ENCODE data around the gene AFF1. TPM values are rescaled to one million over a fixed set of nuclear protein-coding genes. Genes with fewer than 3 reads are reported as not detected.

Gene AFF1
- 10 to 100 TPM; 87.9 to 93.4 (median 91.7) TPM for total RNA-seq
- 63.6 TPM for total RNA-seq (2013)

GRCh38 chr4:86934771-86935565 lies at the start of gene AFF1:
TSS of gene AFF1 (plus strand) at chr4:86935011. CDS start at chr4:86948534, 13,523 bp downstream.
- ATAC-seq (peak; percentile 69 to 91 (median 85)), DNase-seq (peak; percentile 81 to 96)
- peaks cover 44 to 54% of the 10 kb centered on the region in 2 donors for H3K4me1 Mint-ChIP-seq
- no peaks in the 10 kb centered on the region for H3K36me3 ChIP-seq (ENCODE audit: control insufficient read depth, insufficient read depth, low read length)
- H3K27ac Mint-ChIP-seq: peak within 1 kb of the TSS; percentile 86 to 90
- intact Hi-C loops (cut with micrococcal nuclease): loop anchor here (1.0 to 10.0 kb wide), 5 partner anchors 71 to 1890 kb away; partner anchors contain the start of genes HERC3 and KLHL8
- no peaks in the 10 kb centered on the region for H3K9me3 Mint-ChIP-seq
- no peaks in the 10 kb centered on the region for H3K27me3 ChIP-seq (ENCODE audit: control insufficient read depth, insufficient read depth, low read length)
- H3K9me3 ChIP-seq (ENCODE audit: control insufficient read depth, insufficient read depth, low read length): no peaks in the 10 kb centered on the region
- H3K4me1 ChIP-seq (ENCODE audit: control insufficient read depth, insufficient read depth, low read length): peaks cover 28% of the 10 kb centered on the region
- H3K4me3 ChIP-seq (ENCODE audit: low read length): peak within 1 kb of the TSS; percentile 84
- H3K36me3 Mint-ChIP-seq: no peaks in the 10 kb centered on the region
- under 1% methylated on average over 97 of the region's 97 CpGs for WGBS (ENCODE audit: insufficient coverage)
- peak within 1 kb of the TSS; percentile 84 for H3K27ac ChIP-seq (ENCODE audit: low read length)
- no peaks in the 10 kb centered on the region for H3K27me3 Mint-ChIP-seq (ENCODE audit: low read depth in 2 of 2)
- TF ChIP-seq CTCF (IDR thresholded peaks at IDR 0.05): no peak
- H3K4me3 Mint-ChIP-seq: peak within 1 kb of the TSS; percentile 98

DNA sequence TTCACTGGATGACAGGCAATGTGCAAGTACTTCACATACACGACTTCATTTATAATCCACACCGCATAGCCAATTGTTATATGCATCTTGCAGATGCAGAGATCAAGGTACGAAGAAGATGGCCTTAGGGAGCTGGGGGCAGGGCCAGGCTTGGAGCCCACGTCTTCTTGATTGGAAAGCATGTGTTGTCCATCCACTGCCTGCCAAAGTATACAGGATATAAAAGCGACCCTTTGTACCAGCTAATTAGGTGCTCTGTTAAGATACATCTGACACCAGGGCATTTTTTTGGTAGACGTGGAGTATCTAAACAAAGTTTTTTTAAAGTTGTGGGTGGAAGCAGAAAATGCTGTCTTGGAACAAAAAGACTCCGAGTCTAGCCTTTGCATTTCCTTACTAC lies 44.0 kb upstream of the AFF1 start:
- no peak for TF ChIP-seq CTCF (IDR thresholded peaks at IDR 0.05)
- intact Hi-C loops (cut with micrococcal nuclease): loop anchor here (10.0 kb wide), 1 partner anchor 1806 kb away; no protein-coding TSS in a partner anchor
- Histone ChIP-seq H3K36me3 (ENCODE audit: control insufficient read depth, insufficient read depth, low read length) (no peaks in the 10 kb centered on the region), H3K27ac (ENCODE audit: low read length) (no peak overlapping the region), H3K9me3 (ENCODE audit: control insufficient read depth, insufficient read depth, low read length) (no peaks in the 10 kb centered on the region), H3K4me3 (ENCODE audit: low read length) (no peak overlapping the region), H3K27me3 (ENCODE audit: control insufficient read depth, insufficient read depth, low read length) (no peaks in the 10 kb centered on the region), H3K4me1 (ENCODE audit: control insufficient read depth, insufficient read depth, low read length) (peaks cover 8% of the 10 kb centered on the region)
- Mint-ChIP-seq H3K4me3 (peak overlapping the region; percentile 47), H3K9me3 (no peaks in the 10 kb centered on the region), H3K27me3 (ENCODE audit: low read depth in 2 of 2) (peaks cover 22 to 28% of the 10 kb centered on the region in 2 donors), H3K27ac (no peak overlapping the region), H3K36me3 (no peaks in the 10 kb centered on the region), H3K4me1 (peaks cover 0 to 4% of the 10 kb centered on the region in 2 donors)
- DNase-seq (no peak), ATAC-seq (no peak)
- WGBS (ENCODE audit: insufficient coverage): 93% methylated on average over 7 of the region's 7 CpGs

GRCh38 chr4:86891762-86892635 lies 42.8 kb upstream of the AFF1 start, which contains the start of gene C4orf36:
TSS of gene C4orf36 (minus strand) at chr4:86892422. CDS start at chr4:86891520, 902 bp downstream.
- Mint-ChIP-seq H3K9me3 (no peaks in the 10 kb centered on the region), H3K27ac (no peak within 1 kb of the TSS), H3K36me3 (no peaks in the 10 kb centered on the region), H3K4me1 (peaks cover 0 to 4% of the 10 kb centered on the region in 2 donors), H3K27me3 (ENCODE audit: low read depth in 2 of 2) (peaks cover 22 to 28% of the 10 kb centered on the region in 2 donors), H3K4me3 (peak within 1 kb of the TSS; percentile 75)
- Histone ChIP-seq H3K4me1 (ENCODE audit: control insufficient read depth, insufficient read depth, low read length) (peaks cover 8% of the 10 kb centered on the region), H3K4me3 (ENCODE audit: low read length) (no peak within 1 kb of the TSS), H3K27ac (ENCODE audit: low read length) (no peak within 1 kb of the TSS), H3K36me3 (ENCODE audit: control insufficient read depth, insufficient read depth, low read length) (no peaks in the 10 kb centered on the region), H3K27me3 (ENCODE audit: control insufficient read depth, insufficient read depth, low read length) (no peaks in the 10 kb centered on the region), H3K9me3 (ENCODE audit: control insufficient read depth, insufficient read depth, low read length) (no peaks in the 10 kb centered on the region)
- ATAC-seq (peak in 2 of 3 donors; percentile 33 to 56), DNase-seq (peak in 1 of 2 donors; percentile 44)
- intact Hi-C loops (cut with micrococcal nuclease): loop anchor here (10.0 kb wide), 1 partner anchor 1807 kb away; no protein-coding TSS in a partner anchor
- WGBS (ENCODE audit: insufficient coverage): 1% methylated on average over 84 of the region's 84 CpGs
- TF ChIP-seq CTCF (IDR thresholded peaks at IDR 0.05): no peak

All from natural killer cell (primary cell).